Caco-2 (cell line): Measurements from ENCODE around the gene IFI16. TPM values are rescaled to one million over a fixed set of nuclear protein-coding genes. Genes with fewer than 3 reads are reported as not detected.

Experiments used
- BruUV-seq: library from RNA; stranded (reverse); fragments of 400-500 nt; replicated peaks from 2 replicates; lab custom pipeline; 2021; lab: Mats Ljungman, UMichigan
- CTCF ChIA-PET: fragments of 300-600 bp; sonication (Branson Sonifier 250); formaldehyde crosslinking; loops from one replicate; lab custom pipeline; 2022; ENCODE audit warnings: antibody characterized with exemption; lab: Charles Lee
- POLR2A ChIA-PET: fragments of 300-600 bp; sonication (Branson Sonifier 250); formaldehyde crosslinking; loops from one replicate; lab custom pipeline; 2022; ENCODE audit warnings: antibody characterized with exemption; lab: Charles Lee
- DNase-seq, 2 experiments: peaks; one replicate each; pipeline versions ENCODE4 v3.0.0 to v3.0.0-alpha.2; 2020 to 2022
- H3K27me3 ChIP-seq: replicated peaks from 2 replicates; pipeline ENCODE4 v1.6.0; 2011; ENCODE audit warnings: low read length; ENCODE audit not compliant: control insufficient read depth, insufficient read depth
- H3K36me3 ChIP-seq: 2 replicates; pipeline ENCODE4 v1.5.1; 2011; ENCODE audit warnings: low read length; ENCODE audit not compliant: control insufficient read depth, insufficient read depth
- H3K4me1 ChIP-seq: fragments of 250-450 bp; sonication (Bioruptor Pico); 2 replicates; pipeline ENCODE4 v1.5.1; 2020; ENCODE audit warnings: mild to moderate bottlenecking
- H3K4me3 ChIP-seq: 2 replicates; pipeline ENCODE4 v1.5.1; 2011; ENCODE audit warnings: low read depth, mild to moderate bottlenecking, control low read depth, low read length
- H3K9me3 ChIP-seq: fragments of 250-450 bp; sonication (Bioruptor Pico); 2 replicates; pipeline ENCODE4 v1.5.1; 2020; ENCODE audit warnings: mild to moderate bottlenecking, moderate library complexity
- H3K27ac Mint-ChIP-seq: one replicate; pipeline ENCODE4 v1.8.0; 2022; ENCODE audit warnings: mixed read lengths; ENCODE audit not compliant: unreplicated experiment
- H3K27me3 Mint-ChIP-seq: one replicate; pipeline ENCODE4 v1.8.0; 2022; ENCODE audit warnings: mixed read lengths; ENCODE audit not compliant: insufficient read depth, unreplicated experiment
- H3K36me3 Mint-ChIP-seq: one replicate; pipeline ENCODE4 v1.8.0; 2022; ENCODE audit warnings: mild to moderate bottlenecking, mixed read lengths; ENCODE audit not compliant: insufficient read depth, unreplicated experiment
- H3K4me1 Mint-ChIP-seq: one replicate; pipeline ENCODE4 v1.8.0; 2022; ENCODE audit warnings: low read depth, mixed read lengths; ENCODE audit not compliant: unreplicated experiment
- H3K4me3 Mint-ChIP-seq: one replicate; pipeline ENCODE4 v1.8.0; 2022; ENCODE audit warnings: mild to moderate bottlenecking, moderate library complexity, mixed read lengths; ENCODE audit not compliant: unreplicated experiment
- H3K9me3 Mint-ChIP-seq: one replicate; pipeline ENCODE4 v1.8.0; 2022; ENCODE audit warnings: mixed read lengths; ENCODE audit not compliant: unreplicated experiment
- CTCF ChIP-seq, 2 experiments: fragments of 200-600 bp in 1 of 2; IDR thresholded peaks; 1 replicate in 1 of 2; 2 replicates in 1 of 2; pipeline versions ENCODE4 v1.5.1 to v1.8.0; 2011 to 2022; ENCODE audit warnings: antibody characterized with exemption in 1 of 2, control low read depth in 1 of 2, inconsistent platforms in 1 of 2, low read depth in 1 of 2, low read length in 1 of 2, mild to moderate bottlenecking in 1 of 2, moderate library complexity in 1 of 2; ENCODE audit not compliant: insufficient read depth in 1 of 2, severe bottlenecking in 1 of 2, unreplicated experiment in 1 of 2
- intact Hi-C: fragments of 100-400 bp; cut with micrococcal nuclease; formaldehyde crosslinking; loops from one replicate; pipeline ENCODE4 v1.10.0; 2022; ENCODE audit not compliant: unreplicated experiment
- total RNA-seq: library from RNA; stranded (reverse); gene quantifications from 2 replicates; pipeline ENCODE4 v1.2.3, GENCODE V29; 2022

Gene IFI16
- total RNA-seq, 1 experiment from 2014 or later: not detected

GRCh38 chr1:158983235-158983634, 26.5 kb upstream of the IFI16 start:
- Mint-ChIP-seq H3K4me1 (no peaks in the 10 kb centered on the region), H3K36me3 (no peaks in the 10 kb centered on the region), H3K27me3 (no peaks in the 10 kb centered on the region), H3K9me3 (peaks cover 34% of the 10 kb centered on the region), H3K27ac (no peak overlapping the region), H3K4me3 (no peak overlapping the region)
- H3K36me3 ChIP-seq: no peaks in the 10 kb centered on the region
- intact Hi-C loops: no loop called here
- no peaks in the 10 kb centered on the region for H3K27me3 ChIP-seq
- no peaks in the 10 kb centered on the region for H3K4me1 ChIP-seq
- H3K4me3 ChIP-seq: no peak overlapping the region
- no peaks in the 10 kb centered on the region; the same call in 1 of the 2 replicates for H3K9me3 ChIP-seq
- POLR2A ChIA-PET: no interaction called here
- no TSS peak for BruUV-seq
- no peak for DNase-seq
- TF ChIP-seq CTCF (IDR thresholded peaks at IDR 0.05; ENCODE audit: insufficient read depth in 1 of 2, low read depth in 1 of 2, low read length in 1 of 2, severe bottlenecking in 1 of 2, unreplicated experiment in 1 of 2): no peak
- CTCF ChIA-PET: no interaction called here

- no peaks in the 10 kb centered on the region for H3K36me3 Mint-ChIP-seq
- no peaks in the 10 kb centered on the region for H3K27me3 ChIP-seq
- no peak overlapping the region for H3K27ac Mint-ChIP-seq
- H3K4me3 ChIP-seq: no peak overlapping the region
- BruUV-seq: no TSS peak
- no peaks in the 10 kb centered on the region; the same call in 1 of the 2 replicates for H3K9me3 ChIP-seq
- peaks cover 34% of the 10 kb centered on the region for H3K9me3 Mint-ChIP-seq
- H3K36me3 ChIP-seq: no peaks in the 10 kb centered on the region
- CTCF ChIA-PET: no interaction called here
- no peaks in the 10 kb centered on the region for H3K27me3 Mint-ChIP-seq
- no peaks in the 10 kb centered on the region for H3K4me1 ChIP-seq
- intact Hi-C loops: no loop called here
- no peak overlapping the region for H3K4me3 Mint-ChIP-seq
- POLR2A ChIA-PET: no interaction called here
- DNase-seq: no peak
- TF ChIP-seq CTCF (IDR thresholded peaks at IDR 0.05; ENCODE audit: insufficient read depth in 1 of 2, low read depth in 1 of 2, low read length in 1 of 2, severe bottlenecking in 1 of 2, unreplicated experiment in 1 of 2): no peak
- no peaks in the 10 kb centered on the region for H3K4me1 Mint-ChIP-seq
These were observed 25.3 kb upstream of the IFI16 start for GRCh38 chr1:158984386-158984785.

- Mint-ChIP-seq H3K36me3 (no peaks in the 10 kb centered on the region), H3K4me1 (no peaks in the 10 kb centered on the region), H3K27me3 (no peaks in the 10 kb centered on the region), H3K4me3 (no peak overlapping the region), H3K27ac (no peak overlapping the region), H3K9me3 (peaks cover 7% of the 10 kb centered on the region)
- POLR2A ChIA-PET: no interaction called here
- BruUV-seq: no TSS peak
- Histone ChIP-seq H3K9me3 (no peaks in the 10 kb centered on the region), H3K4me3 (no peak overlapping the region), H3K27me3 (no peaks in the 10 kb centered on the region), H3K4me1 (no peaks in the 10 kb centered on the region), H3K36me3 (no peaks in the 10 kb centered on the region)
- intact Hi-C loops: no loop called here
- CTCF ChIA-PET: no interaction called here
- TF ChIP-seq CTCF (IDR thresholded peaks at IDR 0.05; ENCODE audit: insufficient read depth in 1 of 2, low read depth in 1 of 2, low read length in 1 of 2, severe bottlenecking in 1 of 2, unreplicated experiment in 1 of 2): no peak
- DNase-seq: no peak
These were observed 20.3 kb upstream of the IFI16 start for GRCh38 chr1:158989424-158989823.
